GM19023 (cell line): Measurements from ENCODE around the gene BBOX1.
"Not testable (repeated sequence)": the region's sequence is repeated elsewhere in the genome, so short reads cannot be mapped to it uniquely, and the experiment has no call there.

Source experiments
- ATAC-seq: cut with Tn5 transposase; IDR thresholded peaks from one replicate; pipeline ENCODE4 v1.9.1; 2021; ENCODE audit warnings: mild to moderate bottlenecking, moderate library complexity; ENCODE audit not compliant: unreplicated experiment

BBOX1 gene

DNA sequence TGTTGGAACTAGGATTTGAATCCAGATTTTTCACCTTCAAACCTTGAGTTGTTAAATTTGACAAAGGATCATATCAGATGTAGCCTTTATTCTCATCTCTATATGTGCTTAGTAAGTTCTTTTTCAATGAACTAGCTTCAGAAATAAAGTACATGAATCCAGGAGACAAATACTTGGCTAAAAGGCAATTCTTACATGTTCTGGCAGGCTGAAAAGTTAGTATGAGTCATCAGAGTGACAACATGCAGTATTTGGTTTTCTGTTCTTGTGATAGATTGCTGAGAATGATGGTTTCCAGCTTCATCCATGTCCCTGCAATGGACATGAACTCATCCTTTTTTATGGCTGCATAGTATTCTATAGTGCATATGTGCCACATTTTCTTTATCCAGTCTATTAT is 40.4 kb downstream of the BBOX1 start:
- no peak for ATAC-seq

DNA sequence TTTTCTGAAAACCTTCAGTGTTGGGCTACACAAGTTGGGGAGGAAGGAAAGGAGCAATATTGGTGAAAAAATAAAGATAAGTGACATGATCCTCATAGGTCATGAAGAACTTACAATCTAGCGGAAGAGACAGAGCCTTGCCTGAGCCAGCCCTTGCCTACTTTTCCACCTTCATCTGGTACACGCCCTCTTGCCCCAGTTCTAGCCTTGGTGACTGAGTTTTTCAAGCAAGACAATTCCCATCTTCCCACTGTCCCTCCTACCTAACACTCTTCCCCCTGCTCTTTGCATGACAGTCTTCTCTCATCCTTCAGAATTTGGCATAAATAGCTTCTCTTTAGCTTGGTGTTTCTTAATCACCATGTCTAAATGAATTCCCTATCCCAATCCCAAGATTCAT is 42.6 kb downstream of the BBOX1 start:
- no peak for ATAC-seq

DNA sequence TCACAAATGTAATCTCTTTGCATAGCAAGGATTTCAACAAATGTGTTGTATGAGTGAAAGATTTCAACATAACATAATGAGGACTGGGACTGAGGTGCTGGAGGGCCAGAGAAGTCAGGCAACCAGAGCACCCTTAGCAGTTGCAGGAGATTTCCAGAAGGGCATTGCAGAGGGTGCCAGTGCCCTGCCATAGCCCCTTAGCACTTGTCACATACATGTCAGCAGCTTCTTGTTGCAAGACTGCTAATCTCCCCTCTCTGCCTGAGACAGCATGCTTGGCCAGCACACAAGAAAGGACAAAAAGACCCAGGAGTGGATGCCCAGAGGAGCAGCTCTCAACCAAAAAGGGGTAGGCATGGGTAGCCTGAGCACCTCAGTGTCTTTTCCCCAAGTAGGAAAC is 43.2 kb downstream of the BBOX1 start:
- no peak for ATAC-seq

DNA sequence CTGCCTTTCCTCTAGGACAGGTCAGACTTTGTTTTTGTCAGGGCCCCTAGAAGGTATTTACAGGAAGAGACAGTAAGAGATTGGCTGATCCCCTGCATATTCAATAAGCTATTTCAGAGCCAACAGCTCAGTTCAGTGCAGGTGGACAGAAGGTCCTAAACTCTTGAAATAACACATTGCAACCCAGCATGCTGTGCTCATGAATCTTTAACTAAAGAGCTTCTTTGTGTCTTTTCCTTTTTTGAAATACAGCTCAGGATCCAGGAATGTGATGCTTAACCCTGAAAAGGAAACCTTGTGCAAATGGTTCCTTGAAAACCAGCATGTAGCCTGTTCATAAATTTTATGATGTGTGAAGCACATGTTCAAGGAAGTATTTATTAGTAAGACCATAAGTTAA is 43.9 kb downstream of the BBOX1 start:
- no peak for ATAC-seq

DNA sequence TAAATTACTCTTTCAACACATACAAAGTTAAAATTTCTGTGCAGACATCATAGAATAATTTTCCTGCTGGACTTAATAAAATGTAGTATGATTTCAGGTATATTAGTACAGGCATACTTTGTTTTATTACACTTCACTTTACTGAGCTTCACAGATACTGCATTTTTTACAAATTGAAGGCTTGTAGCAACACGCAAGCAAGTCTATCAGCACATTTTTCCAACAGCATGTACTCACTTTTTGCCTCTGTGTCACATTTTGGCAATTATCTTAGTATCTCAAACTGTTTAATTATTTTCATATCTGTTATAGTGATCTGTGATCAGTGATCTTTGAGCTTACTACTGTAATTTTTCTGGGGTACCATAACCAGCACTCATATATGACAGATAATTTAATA is 44.5 kb downstream of the BBOX1 start:
- no peak for ATAC-seq

DNA sequence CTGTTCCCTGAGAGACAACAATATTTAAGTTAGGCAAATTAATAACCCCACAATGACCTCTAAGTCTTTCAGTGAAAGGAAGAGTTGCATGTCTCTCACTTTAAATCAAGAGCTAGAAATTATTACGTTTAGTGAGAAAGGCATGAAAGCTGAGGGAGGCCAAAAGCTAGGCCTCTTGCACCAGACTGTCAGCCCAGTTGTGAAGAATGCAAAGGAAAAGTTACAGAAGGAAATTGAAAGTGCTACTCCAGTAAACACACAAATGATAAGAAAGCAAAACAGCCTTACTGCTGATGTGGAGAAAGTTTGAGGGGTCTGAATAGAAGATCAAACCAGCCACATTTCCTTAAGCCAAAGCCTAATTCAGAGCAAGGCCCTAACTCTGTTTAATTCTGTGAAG is 45.0 kb downstream of the BBOX1 start:
- ATAC-seq = no peak

DNA sequence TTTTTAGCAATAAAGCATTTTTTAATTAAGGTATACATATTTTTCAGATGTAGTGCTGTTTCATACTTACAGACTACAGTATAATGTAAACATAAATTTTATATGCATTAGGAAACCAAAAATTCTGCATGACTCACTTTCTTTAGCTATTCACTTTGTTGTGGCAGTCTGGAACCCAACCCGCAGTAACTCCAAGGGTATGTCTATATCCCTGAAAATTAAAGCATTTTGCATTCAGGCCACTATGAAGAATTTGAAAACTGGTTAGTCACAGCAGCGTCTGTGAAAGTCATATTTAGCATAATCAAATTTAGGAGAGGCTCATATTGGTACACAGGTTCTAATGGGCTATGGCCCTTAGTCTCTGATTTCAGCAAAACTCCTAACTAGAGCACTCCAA is 46.8 kb downstream of the BBOX1 start:
- no peak for ATAC-seq

DNA sequence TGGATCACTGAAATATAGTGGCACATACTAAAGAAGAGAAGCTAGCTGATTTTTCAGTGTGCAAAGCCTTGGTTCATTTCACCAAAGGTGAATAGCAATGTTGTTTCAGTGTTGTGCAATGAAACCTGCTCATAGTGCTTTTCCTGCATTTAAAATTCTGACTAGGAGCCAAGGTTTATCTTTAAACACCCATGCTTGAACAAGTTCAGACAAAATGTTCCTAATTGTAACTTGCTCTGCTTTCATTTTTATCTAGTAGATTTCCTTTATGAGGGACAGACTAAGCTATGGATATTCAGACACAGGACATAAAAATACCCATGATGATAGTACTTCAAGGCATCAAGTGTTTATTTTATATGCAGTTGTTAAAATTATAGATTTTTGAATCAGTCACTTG is 47.7 kb downstream of the BBOX1 start:
- no peak for ATAC-seq

DNA sequence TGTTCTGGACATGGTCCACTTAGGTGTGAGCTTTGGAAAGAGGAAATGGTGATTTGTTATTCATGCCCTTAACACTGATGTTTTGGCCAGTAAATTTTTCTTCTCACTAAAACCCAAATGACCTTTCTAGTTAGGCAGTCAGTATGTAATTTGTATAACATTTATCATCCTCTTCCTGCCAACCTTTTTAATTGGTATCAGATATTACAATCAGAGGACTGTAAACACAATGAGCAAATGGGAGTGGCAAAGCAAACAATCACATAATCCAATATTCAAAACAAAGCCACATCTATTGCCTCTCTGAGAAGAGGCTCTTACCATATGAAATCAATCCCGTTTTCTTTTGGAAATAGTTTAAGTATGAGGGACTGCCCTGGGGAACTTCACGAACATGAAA is 49.1 kb downstream of the BBOX1 start:
- ATAC-seq = no peak

DNA sequence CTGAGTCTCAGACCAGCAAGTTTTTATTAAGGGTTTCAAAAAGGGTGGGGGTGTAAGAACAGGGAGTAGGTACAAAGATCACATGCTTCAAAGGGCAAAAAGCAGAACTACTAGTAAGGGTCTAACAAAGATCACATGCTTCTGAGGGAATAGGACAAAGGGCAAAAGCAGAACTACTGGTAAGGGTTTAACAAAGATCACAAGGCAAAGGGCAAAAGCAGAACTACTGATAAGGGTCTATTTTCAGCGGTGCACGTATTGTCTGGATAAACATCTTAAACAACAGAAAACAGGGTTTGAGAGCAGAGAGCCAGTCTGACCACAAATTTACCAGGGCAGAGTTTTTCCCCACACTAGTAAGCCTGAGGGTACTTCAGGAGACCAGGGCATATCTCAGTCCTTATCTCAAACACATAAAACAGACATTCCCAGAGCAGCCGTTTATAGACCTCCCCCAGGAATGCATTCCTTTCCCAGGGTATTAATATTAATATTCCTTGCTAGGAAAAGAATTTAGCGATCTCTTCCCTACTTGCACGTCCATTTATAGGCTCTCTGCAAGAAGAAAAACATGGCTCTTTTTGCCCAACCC is 49.8 kb downstream of the BBOX1 start:
- not testable (repeated sequence) for ATAC-seq

DNA sequence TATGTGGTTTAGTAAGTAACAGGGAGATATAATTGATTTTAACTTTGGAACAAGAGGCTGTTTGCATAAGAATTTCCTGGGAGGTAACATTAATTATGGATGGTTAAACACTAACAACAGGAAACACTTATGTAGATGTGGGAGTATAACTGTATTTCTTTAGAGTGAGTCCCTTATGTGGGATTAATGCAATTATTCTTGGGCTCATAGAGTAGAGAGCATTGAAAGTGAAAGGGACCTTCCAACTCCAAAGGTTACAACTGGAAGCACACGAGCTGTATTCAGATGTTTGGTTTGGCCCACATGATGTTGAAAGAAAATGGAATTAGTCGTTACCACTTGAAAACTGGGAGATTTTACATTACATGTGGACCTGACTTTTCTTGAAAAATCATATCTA is 53.5 kb downstream of the BBOX1 start:
- ATAC-seq = no peak

DNA sequence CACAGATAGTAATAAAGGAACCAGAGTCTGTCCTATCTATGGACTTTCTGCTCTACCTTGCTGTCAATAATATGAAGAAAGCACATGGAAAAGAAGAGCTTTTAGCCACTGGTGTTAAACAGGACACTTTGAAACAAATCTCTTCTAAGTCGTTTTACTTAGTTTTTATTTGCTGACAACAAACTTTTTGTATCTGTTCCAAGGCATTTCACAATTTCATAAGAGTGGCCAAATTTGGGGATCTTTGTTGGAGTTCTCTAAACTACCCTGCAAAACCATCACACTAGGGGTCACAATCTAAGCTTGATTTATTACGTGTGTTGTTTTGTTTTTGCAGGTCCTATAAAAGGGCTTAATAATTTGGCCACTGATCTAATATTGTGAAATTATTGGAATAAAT is 54.4 kb downstream of the BBOX1 start:
- ATAC-seq = no peak

DNA sequence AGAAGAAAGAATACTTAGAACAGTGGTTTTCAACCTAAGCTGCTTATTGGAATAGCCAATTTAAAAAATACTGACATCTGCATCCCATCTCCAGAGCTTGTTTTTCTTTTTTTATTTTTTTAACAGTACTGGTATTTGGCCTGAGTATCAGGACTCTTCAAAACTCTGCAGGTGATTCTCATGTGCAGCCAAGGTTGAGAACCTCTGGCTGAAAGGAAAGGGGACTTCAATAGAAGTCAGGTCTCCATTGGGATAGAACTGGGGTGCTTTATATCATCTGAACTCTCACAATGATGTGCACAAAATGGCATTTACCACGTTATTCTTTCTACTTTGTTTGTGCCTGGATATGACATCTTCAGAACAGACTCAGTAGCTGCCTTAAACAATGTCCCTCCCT is 55.3 kb downstream of the BBOX1 start:
- ATAC-seq = no peak

DNA sequence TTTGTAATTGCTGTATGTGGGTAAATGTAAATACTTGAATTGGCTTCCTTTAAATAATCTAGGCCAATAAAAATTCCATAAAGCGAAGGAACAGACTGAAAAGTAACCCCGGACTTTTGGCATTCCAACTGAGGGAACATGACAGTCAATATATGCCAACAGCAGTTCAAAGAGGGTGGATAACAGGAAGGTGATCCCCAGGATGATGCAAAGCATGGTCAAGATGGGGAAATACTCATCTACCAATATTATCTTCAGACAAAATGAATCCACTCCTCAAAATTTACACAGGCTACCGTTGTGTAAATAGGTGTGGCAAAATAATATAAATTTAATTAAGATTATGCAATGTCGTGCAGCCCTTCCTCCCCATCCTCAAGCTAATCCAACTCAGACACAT is 56.9 kb downstream of the BBOX1 start:
- no peak for ATAC-seq

DNA sequence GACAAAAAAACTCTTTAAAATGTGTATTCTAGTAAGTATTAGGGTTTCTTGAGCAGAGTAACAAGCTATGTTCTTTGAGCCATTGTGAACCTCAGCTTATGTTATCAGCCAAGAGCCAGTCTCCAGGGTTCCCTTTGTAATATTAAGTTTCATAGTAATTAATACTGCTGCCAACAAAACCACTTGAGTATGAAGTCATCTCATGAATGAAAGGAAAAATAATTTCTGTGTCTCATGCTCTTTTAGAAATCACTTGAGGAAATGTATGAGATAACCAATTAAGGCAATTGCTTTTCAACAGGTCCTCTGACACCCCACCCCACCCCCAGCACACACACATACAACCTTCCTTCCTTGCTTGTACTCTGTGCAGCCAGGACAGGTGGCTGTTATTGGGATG is 59.9 kb downstream of the BBOX1 start:
- no peak for ATAC-seq

DNA sequence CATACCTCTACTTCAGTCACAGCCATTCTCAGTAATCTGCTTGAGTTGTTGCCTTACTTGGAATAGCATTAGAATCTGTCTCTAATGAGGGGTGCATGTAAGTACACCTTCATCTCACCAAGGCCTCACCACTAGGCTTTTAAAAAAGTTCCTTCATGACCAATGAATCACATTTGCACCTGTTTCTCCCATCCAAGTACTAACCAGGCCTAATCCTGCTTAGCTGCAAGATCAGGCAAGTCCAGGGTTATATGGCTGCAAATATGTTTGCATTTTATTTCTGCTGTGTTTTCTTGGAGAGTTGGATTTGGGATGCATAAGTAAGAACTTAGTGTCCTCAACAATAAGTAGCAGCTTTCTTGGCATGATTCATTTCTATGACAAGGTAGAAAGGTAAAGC is 66.9 kb downstream of the BBOX1 start:
- ATAC-seq = no peak

DNA sequence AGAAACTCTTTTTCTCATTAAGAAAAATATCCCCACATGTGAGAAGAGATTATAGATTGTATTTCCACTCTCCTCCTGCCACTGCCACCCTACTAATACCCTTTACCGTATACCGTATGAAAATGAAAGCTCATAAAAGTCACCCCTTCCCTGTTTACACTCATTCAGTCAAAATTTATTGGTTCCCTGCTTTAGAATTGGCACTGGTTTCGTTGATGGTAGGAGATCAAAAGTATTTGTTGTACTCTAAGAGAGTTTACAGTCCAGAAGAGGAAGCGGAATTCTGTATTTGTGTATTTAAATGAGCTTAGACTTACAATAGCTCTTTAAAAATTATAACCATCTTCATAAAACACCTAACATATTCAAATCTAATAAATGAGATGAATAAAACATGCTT is 68.2 kb downstream of the BBOX1 start:
- ATAC-seq = no peak

DNA sequence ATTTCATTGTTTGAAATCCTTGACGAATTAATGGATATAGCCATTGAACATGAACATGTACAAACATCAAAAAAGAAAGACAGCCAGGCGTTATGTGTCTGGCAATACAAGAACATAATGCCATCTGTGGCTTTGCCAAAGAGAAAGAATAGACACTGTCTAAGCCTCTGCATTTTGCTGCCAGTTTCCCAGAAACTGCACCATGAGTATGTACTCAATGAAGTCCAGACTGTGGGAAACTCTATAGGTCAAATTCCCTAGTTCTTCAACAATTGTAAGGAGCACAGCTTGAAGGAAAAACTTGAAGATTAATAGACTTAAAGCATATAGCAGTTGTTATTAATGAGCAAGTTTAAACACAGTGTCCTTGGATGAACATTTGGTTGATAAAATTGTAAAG is 71.3 kb downstream of the BBOX1 start:
- no peak for ATAC-seq

DNA sequence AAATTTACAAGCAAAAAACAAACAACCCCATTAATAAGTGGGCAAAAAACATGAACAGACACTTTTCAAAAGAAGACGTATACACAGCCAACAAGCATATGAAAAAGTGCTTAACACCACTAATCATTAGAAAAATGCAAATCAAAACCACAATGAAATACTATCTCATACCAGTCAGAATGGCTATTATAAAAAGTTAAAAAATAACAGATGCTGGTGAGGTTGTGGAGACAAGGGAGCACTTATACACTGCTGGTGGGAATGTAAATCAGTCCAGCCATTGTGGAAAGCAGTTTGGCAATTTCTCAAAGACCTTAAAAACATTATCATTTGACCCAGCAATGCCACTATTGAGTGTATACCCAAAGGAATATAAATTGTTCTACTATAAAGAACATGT is 72.3 kb downstream of the BBOX1 start:
- ATAC-seq = no peak

DNA sequence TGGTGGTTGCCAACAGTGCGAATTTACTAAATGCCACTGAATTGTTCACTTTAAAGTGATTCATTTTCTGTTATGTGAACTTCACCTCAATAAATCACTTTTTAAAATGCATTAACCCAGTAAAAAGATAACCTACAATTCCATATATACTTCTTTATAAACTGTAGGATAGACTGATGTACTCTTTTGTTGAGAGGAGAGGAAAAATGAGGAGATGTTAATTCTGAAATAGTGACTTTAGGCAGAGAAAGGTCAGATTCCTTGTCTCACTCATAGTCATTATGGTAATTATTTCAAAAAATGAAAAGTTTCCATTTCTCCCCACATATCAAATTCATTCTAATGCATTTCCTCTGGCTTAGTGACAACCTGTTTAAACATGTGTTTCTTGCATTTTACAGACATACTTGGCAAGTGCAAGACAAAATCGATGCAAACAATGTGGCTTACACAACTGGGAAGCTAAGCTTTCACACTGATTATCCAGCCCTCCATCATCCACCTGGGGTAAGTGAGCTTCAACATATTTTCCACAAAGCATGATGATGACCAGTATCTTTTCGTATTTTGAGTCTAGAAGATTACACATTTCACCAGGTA is 74.5 kb downstream of the BBOX1 start:
- no peak for ATAC-seq

DNA sequence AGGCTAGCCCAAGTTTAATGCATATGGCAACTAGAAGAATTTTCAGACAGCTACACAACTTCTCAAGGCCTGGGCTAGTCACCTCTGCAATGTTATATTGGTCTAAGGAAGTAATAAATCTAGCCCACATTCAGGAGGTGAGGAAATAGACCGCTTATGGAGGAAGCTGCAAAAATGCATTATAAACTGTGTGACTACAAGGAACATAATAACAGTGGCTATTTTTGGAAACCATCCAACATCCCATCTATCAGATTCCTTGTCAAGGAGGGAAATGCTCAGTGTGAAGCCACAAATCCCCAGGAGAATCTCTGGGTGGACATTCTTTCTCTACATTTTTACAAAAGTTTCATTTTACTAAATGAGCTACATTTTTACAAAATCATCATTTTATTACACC is 76.1 kb downstream of the BBOX1 start:
- ATAC-seq = no peak

DNA sequence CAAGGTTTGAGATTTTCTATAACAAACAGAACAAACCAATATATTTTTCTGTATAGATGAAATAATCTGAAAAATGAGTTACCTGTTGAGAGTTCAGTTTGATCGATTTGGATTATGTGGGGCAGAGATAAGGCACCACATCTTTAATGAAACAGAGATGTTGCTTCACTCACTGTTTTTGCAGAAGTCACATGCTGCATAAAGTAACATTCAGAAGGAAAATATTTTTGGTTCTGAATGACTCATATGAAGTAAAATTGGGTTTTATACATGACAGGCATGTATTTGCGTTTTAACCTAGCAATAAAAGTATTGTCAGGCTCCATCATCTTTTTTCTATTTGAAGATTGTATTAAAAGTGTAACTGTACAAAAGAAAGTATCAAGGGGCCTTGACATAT is 77.8 kb downstream of the BBOX1 start:
- ATAC-seq = no peak

DNA sequence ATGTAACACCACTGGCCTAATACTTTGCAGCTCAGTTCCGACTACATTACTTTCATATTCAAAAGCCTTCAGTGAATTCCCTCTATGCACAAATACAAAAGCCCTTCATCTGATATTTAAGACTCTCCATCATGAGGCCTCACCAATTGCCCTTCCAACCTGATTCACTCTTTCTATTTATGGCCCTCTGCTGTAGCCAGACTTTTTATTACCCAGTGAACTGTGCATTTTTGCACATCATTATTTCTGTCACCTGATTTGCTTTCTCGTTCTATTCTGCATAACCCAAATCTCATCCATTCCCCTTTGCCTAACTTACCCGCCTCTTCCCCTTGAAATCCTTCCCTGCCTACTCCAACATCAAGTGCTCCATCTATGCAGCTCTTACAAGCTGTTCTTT is 78.3 kb downstream of the BBOX1 start:
- no peak for ATAC-seq
